Measurements from ENCODE around the gene IL36B. TPM values are rescaled to one million over a fixed set of nuclear protein-coding genes. Genes with fewer than 3 reads are reported as not detected.

Gene IL36B
- polyA plus RNA-seq, 1 of the 3 experiments (the other 2 are of a cell fraction): not detected

- TF ChIP-seq NFIC (IDR thresholded peaks at IDR 0.05; ENCODE audit: borderline replicate concordance): no peak
- no peak for TF ChIP-seq ZBTB33 (IDR thresholded peaks at IDR 0.05; ENCODE audit: borderline replicate concordance, low read depth)
These were observed 8.1 kb upstream of the IL36B start (continued) for GRCh38 chr2:113060796-113061195.

GRCh38 chr2:113060396-113060795 is 7.7 kb upstream of the IL36B start:
- Histone ChIP-seq H3K27ac (ENCODE audit: low read depth in 2 of 2, low read length in 1 of 2) (no peak overlapping the region), H3K9me2 (no peaks in the 10 kb centered on the region), H3K4me1 (ENCODE audit: control insufficient read depth in 1 of 2, insufficient read depth in 2 of 2, low read depth in 1 of 2, low read length in 1 of 2) (no peaks in the 10 kb centered on the region), H3K9ac (no peak overlapping the region), H3K36me3 (replicated peaks in 1 of 2; ENCODE audit: control insufficient read depth in 1 of 2, insufficient read depth in 2 of 2, low read length in 1 of 2) (no peaks in the 10 kb centered on the region), H3K9me3 (no peaks in the 10 kb centered on the region), H3K4me3 (ENCODE audit: low read depth in 2 of 2, low read length in 1 of 2) (no peak overlapping the region), H3K4me2 (no peak overlapping the region), H3F3A (replicated peaks; ENCODE audit: insufficient read depth) (no peaks in the 10 kb centered on the region), H3K79me2 (ENCODE audit: insufficient read depth) (no peaks in the 10 kb centered on the region), H2AFZ (ENCODE audit: low read depth) (no peak overlapping the region), H4K20me1 (ENCODE audit: insufficient read depth) (no peaks in the 10 kb centered on the region), H3K27me3 (ENCODE audit: insufficient read depth) (no peaks in the 10 kb centered on the region; the same call in 1 of the 2 replicates)
- POLR2A ChIA-PET: no interaction called here
- WGBS (ENCODE audit: low lambda C conversion rate): 10% methylated on average over 4 of the region's 4 CpGs
- CTCF ChIA-PET: no interaction called here
- DNase-seq: no peak
- no peak for TF ChIP-seq TAF1 (IDR thresholded peaks at IDR 0.05; ENCODE audit: borderline replicate concordance, low read depth, low read length)
- no peak for TF ChIP-seq NRF1 (IDR thresholded peaks at IDR 0.05; ENCODE audit: low read depth, low read length)

- Histone ChIP-seq H3K9ac (no peak within 1 kb of the TSS), H3K79me2 (ENCODE audit: insufficient read depth) (no peaks in the 10 kb centered on the region), H2AFZ (ENCODE audit: low read depth) (no peak within 1 kb of the TSS), H3K4me1 (ENCODE audit: control insufficient read depth in 1 of 2, insufficient read depth in 2 of 2, low read depth in 1 of 2, low read length in 1 of 2) (no peaks in the 10 kb centered on the region), H4K20me1 (ENCODE audit: insufficient read depth) (no peaks in the 10 kb centered on the region), H3K27me3 (ENCODE audit: insufficient read depth) (no peaks in the 10 kb centered on the region; the same call in 1 of the 2 replicates), H3K4me3 (ENCODE audit: low read depth in 2 of 2, low read length in 1 of 2) (no peak within 1 kb of the TSS), H3K27ac (ENCODE audit: low read depth in 2 of 2, low read length in 1 of 2) (no peak within 1 kb of the TSS), H3K9me3 (no peaks in the 10 kb centered on the region), H3F3A (replicated peaks; ENCODE audit: insufficient read depth) (no peaks in the 10 kb centered on the region), H3K4me2 (no peak within 1 kb of the TSS), H3K9me2 (no peaks in the 10 kb centered on the region), H3K36me3 (replicated peaks in 1 of 2; ENCODE audit: control insufficient read depth in 1 of 2, insufficient read depth in 2 of 2, low read length in 1 of 2) (no peaks in the 10 kb centered on the region)
- CTCF ChIA-PET: interaction anchor here (1.0 to 1.6 kb wide), 2 partner anchors 21 to 331 kb away, joined by 3 to 6 read pairs; no protein-coding TSS in a partner anchor
- POLR2A ChIA-PET: no interaction called here
- DNase-seq: no peak
- 23% methylated on average over 9 of the region's 15 CpGs for WGBS (ENCODE audit: low lambda C conversion rate)
- TF ChIP-seq NRF1 (IDR thresholded peaks at IDR 0.05; ENCODE audit: low read depth, low read length): no peak
- no peak for TF ChIP-seq PBX3 (IDR thresholded peaks at IDR 0.05)
- TF ChIP-seq USF2 (IDR thresholded peaks at IDR 0.05; ENCODE audit: borderline replicate concordance, low read depth, low read length): no peak
- TF ChIP-seq TEAD4 (IDR thresholded peaks at IDR 0.05; ENCODE audit: borderline replicate concordance, insufficient read depth): no peak
- no peak for TF ChIP-seq SMC3 (IDR thresholded peaks at IDR 0.05; ENCODE audit: low read depth, low read length)
- TF ChIP-seq CTCF (IDR thresholded peaks at IDR 0.05): no peak
- TF ChIP-seq POLR2AphosphoS5 (IDR thresholded peaks at IDR 0.05; ENCODE audit: low read depth, low read length): no peak
- no peak for TF ChIP-seq EP300 (IDR thresholded peaks at IDR 0.05; ENCODE audit: borderline replicate concordance in 1 of 2, low read depth in 1 of 2, low read length in 1 of 2)
- TF ChIP-seq NFIC (IDR thresholded peaks at IDR 0.05; ENCODE audit: borderline replicate concordance): no peak
- no peak for TF ChIP-seq MEF2A (IDR thresholded peaks at IDR 0.05; ENCODE audit: borderline replicate concordance, low read depth)
These were observed 6.6 kb upstream of the IL36B start, which contains the start of gene IL36RN for GRCh38 chr2:113058998-113059960. IL36RN (plus strand) TSS chr2:113059198; CDS start chr2:113059439, 241 bp downstream.
